OCI-LY7 (cell line): ENCODE results near the gene RNF41. TPM values are rescaled to one million over a fixed set of nuclear protein-coding genes. Genes with fewer than 3 reads are reported as not detected.

ENCODE experiments used
- BruUV-seq: library from RNA; stranded (reverse); fragments of 400-500 nt; replicated peaks from 2 replicates; lab custom pipeline; 2021; lab: Mats Ljungman, UMichigan
- CTCF ChIA-PET: fragments of 300-600 bp; sonication (Branson Sonifier 250); formaldehyde crosslinking; loops from one replicate; lab custom pipeline; 2022; ENCODE audit warnings: antibody characterized with exemption; ENCODE audit not compliant: unreplicated experiment; lab: Charles Lee
- POLR2A ChIA-PET: fragments of 300-600 bp; sonication (Branson Sonifier 250); formaldehyde crosslinking; loops from one replicate; lab custom pipeline; 2022; ENCODE audit warnings: antibody characterized with exemption; lab: Charles Lee
- DNase-seq: peaks from one replicate; pipeline ENCODE4 v3.0.0-alpha.2; 2015; ENCODE audit warnings: low spot score
- H2AFZ ChIP-seq: fragments of 200-600 bp; sonication (generic), shearing (Covaris generic); 2 replicates; pipeline ENCODE4 v1.6.1; 2014; ENCODE audit warnings: mild to moderate bottlenecking, antibody characterized with exemption, low read length, moderate library complexity
- H3K27ac ChIP-seq: fragments of 200-600 bp; sonication (generic); 2 replicates; pipeline ENCODE4 v1.5.1; 2014; ENCODE audit warnings: mixed run types, low read depth, mild to moderate bottlenecking, moderate library complexity, low read length, inconsistent platforms; ENCODE audit not compliant: poor library complexity, severe bottlenecking
- H3K36me3 ChIP-seq: fragments of 200-600 bp; sonication (generic); 2 replicates; pipeline ENCODE4 v1.6.1; 2014; ENCODE audit warnings: mild to moderate bottlenecking, antibody characterized with exemption, low read length, moderate library complexity, mixed read lengths; ENCODE audit not compliant: insufficient read depth
- H3K4me1 ChIP-seq: fragments of 200-600 bp; sonication (generic); 2 replicates; pipeline ENCODE4 v1.5.1; 2014; ENCODE audit warnings: mild to moderate bottlenecking, low read length; ENCODE audit not compliant: insufficient read depth, poor library complexity, severe bottlenecking
- H3K4me2 ChIP-seq: fragments of 200-600 bp; sonication (generic); 2 replicates; pipeline ENCODE4 v1.6.1; 2014; ENCODE audit warnings: mild to moderate bottlenecking, low read length
- H3K4me3 ChIP-seq: fragments of 200-600 bp; sonication (generic); 2 replicates; pipeline ENCODE4 v1.5.1; 2014; ENCODE audit warnings: mild to moderate bottlenecking, low read depth, low read length; ENCODE audit not compliant: poor library complexity, severe bottlenecking
- H3K79me2 ChIP-seq: fragments of 200-600 bp; sonication (generic); 2 replicates; pipeline ENCODE4 v1.6.1; 2016; ENCODE audit warnings: low read depth, mild to moderate bottlenecking, low read length, moderate library complexity, mixed read lengths; ENCODE audit not compliant: insufficient read depth
- H3K9me2 ChIP-seq: fragments of 200-600 bp; sonication (generic); 2 replicates; pipeline ENCODE4 v1.6.1; 2016; ENCODE audit warnings: mild to moderate bottlenecking, low read length, mixed read lengths; ENCODE audit not compliant: insufficient read depth
- H3K9me3 ChIP-seq: fragments of 200-600 bp; sonication (generic); 2 replicates; pipeline ENCODE4 v1.6.1; 2014; ENCODE audit warnings: mild to moderate bottlenecking, mixed run types, low read length, mixed read lengths
- H4K20me1 ChIP-seq: fragments of 200-600 bp; sonication (generic); 2 replicates; pipeline ENCODE4 v1.6.1; 2014; ENCODE audit warnings: mild to moderate bottlenecking, antibody characterized with exemption, low read length, moderate library complexity, mixed read lengths; ENCODE audit not compliant: insufficient read depth
- CTCF ChIP-seq: fragments of 200-600 bp; sonication (generic); conservative IDR thresholded peaks from 2 replicates; pipeline ENCODE4 v1.5.1; 2014; ENCODE audit warnings: mild to moderate bottlenecking, antibody characterized with exemption, low read length, moderate library complexity, mixed read lengths
- EZH2phosphoT487 ChIP-seq: fragments of 200-600 bp; sonication (generic); IDR thresholded peaks from 2 replicates; pipeline ENCODE4 v1.6.1; 2018; ENCODE audit warnings: low read depth, borderline replicate concordance, mild to moderate bottlenecking, mixed run types, antibody characterized with exemption, low read length, moderate library complexity, mixed read lengths
- intact Hi-C: fragments of 100-400 bp; cut with micrococcal nuclease; formaldehyde crosslinking; loops from one replicate; pipeline ENCODE4 v1.10.0; 2022; ENCODE audit not compliant: unreplicated experiment
- total RNA-seq, 2 experiments: library from RNA; depleted of rRNA in 1 of 2; stranded (reverse); fragments of >200 nt in 1 of 2; shearing (Covaris generic) in 1 of 2; gene quantifications; 2 replicates each; pipeline ENCODE4 v1.2.3, GENCODE V29; 2014 to 2022

Gene RNF41
- total RNA-seq, 2 experiments from 2014 or later: 43.7 to 76.1 TPM

GRCh38 chr12:56242986-56243385, 21.3 kb upstream of the RNF41 start:
- no peaks in the 10 kb centered on the region for H3K9me3 ChIP-seq
- POLR2A ChIA-PET: interaction anchor here (1.3 kb wide), 1 partner anchor 35 kb away, joined by 3 read pairs; no protein-coding TSS in a partner anchor
- intact Hi-C loops: no loop called here
- H3K27ac ChIP-seq: no peak overlapping the region
- H3K36me3 ChIP-seq: peaks cover 79% of the 10 kb centered on the region
- H3K4me3 ChIP-seq: no peak overlapping the region
- H3K4me1 ChIP-seq: peaks cover 5% of the 10 kb centered on the region
- CTCF ChIA-PET: no interaction called here
- H2AFZ ChIP-seq: no peak overlapping the region
- H3K9me2 ChIP-seq: no peaks in the 10 kb centered on the region
- H3K4me2 ChIP-seq: no peak overlapping the region
- no peak for TF ChIP-seq EZH2phosphoT487
- no peak for TF ChIP-seq CTCF
- BruUV-seq: no TSS peak
- no peaks in the 10 kb centered on the region for H3K79me2 ChIP-seq
- no peaks in the 10 kb centered on the region for H4K20me1 ChIP-seq
- no peak for DNase-seq

- Histone ChIP-seq H3K36me3 (peaks cover 67% of the 10 kb centered on the region), H2AFZ (no peak overlapping the region), H3K9me3 (no peaks in the 10 kb centered on the region), H3K4me1 (peaks cover 5% of the 10 kb centered on the region), H3K27ac (no peak overlapping the region), H3K79me2 (no peaks in the 10 kb centered on the region), H3K4me3 (no peak overlapping the region), H4K20me1 (no peaks in the 10 kb centered on the region), H3K9me2 (no peaks in the 10 kb centered on the region), H3K4me2 (no peak overlapping the region)
- BruUV-seq: TSS peak; percentile 39
- TF ChIP-seq CTCF: no peak
- TF ChIP-seq EZH2phosphoT487: no peak
- POLR2A ChIA-PET: interaction anchor here (1.3 kb wide), 1 partner anchor 34 kb away, joined by 3 read pairs; no protein-coding TSS in a partner anchor
- intact Hi-C loops: no loop called here
- no peak for DNase-seq
- CTCF ChIA-PET: no interaction called here
Observed at GRCh38 chr12:56241424-56242303, 19.9 kb upstream of the RNF41 start.

GRCh38 chr12:56237552-56237951, 15.8 kb upstream of the RNF41 start:
- no peak for DNase-seq
- no peaks in the 10 kb centered on the region for H4K20me1 ChIP-seq
- H3K4me2 ChIP-seq: no peak overlapping the region
- H3K36me3 ChIP-seq: peaks cover 34% of the 10 kb centered on the region
- H3K27ac ChIP-seq: no peak overlapping the region
- intact Hi-C loops: no loop called here
- POLR2A ChIA-PET: no interaction called here
- no peaks in the 10 kb centered on the region for H3K9me3 ChIP-seq
- H3K4me3 ChIP-seq: no peak overlapping the region
- no peaks in the 10 kb centered on the region for H3K9me2 ChIP-seq
- no peak overlapping the region for H2AFZ ChIP-seq
- no peak for TF ChIP-seq EZH2phosphoT487
- TF ChIP-seq CTCF: no peak
- H3K79me2 ChIP-seq: no peaks in the 10 kb centered on the region
- CTCF ChIA-PET: no interaction called here
- BruUV-seq: no TSS peak
- peaks cover 2% of the 10 kb centered on the region for H3K4me1 ChIP-seq
